ENCODE measurements around the gene UNC50.
"Not testable (repeated sequence)": the region's sequence is repeated elsewhere in the genome, so short reads cannot be mapped to it uniquely, and the experiment has no call there.

UNC50 gene

DNA sequence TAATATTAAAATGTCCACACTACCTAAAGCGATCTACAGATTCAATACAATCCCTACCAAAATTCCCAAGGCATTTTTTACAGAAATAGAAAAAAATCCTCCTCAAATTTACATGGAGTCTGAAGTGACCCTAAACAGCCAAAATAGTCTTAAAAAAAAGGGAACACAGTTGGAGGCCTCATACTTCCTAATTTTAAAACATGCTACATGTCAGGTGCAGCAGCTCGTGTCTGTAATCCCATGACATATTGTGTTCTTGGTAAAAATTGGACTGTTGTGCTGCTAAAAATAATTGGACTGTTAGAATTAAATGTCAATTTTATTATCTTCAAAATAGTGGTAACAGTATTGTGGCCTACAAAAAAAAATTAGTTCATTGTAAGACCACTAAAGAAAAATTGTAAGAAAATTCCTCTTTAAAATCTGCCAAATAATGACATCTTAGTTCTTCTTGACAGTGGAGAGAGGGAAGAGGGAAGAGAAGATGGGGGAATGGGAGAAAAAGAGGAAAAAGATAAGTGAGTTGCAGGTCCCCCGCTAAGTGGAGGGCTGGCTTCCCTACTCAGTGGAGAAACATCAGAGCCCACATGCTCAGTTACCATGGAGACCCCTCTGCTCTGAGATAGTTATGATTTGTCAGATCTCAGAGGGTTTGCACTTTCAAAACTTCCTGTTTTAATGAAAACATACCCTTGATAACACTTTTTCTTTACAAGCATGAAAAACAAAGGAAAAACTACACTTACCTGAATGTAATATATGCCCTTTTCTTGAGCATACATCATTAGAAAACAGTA lies 46.5 kb downstream of the UNC50 start:
- Histone ChIP-seq H3K4me3 (ENCODE audit: low read length) (no peak overlapping the region), H3K4me1 (ENCODE audit: low read length) (no peaks in the 10 kb centered on the region), H2AFZ (ENCODE audit: low read length) (no peak overlapping the region), H3F3A (ENCODE audit: insufficient read depth, low read length) (no peaks in the 10 kb centered on the region), H3K9ac (ENCODE audit: low read length) (no peak overlapping the region), H3K27me3 (replicated peaks; ENCODE audit: insufficient read depth, low read length) (no peaks in the 10 kb centered on the region), H3K9me2 (replicated peaks; ENCODE audit: insufficient read depth, low read length) (no peaks in the 10 kb centered on the region), H3K27ac (ENCODE audit: low read length) (no peak overlapping the region), H3K79me2 (ENCODE audit: low read length) (no peaks in the 10 kb centered on the region), H3K36me3 (replicated peaks; ENCODE audit: insufficient read depth, low read length) (no peaks in the 10 kb centered on the region), H4K20me1 (ENCODE audit: insufficient read depth, low read length) (no peaks in the 10 kb centered on the region), H3K4me2 (ENCODE audit: low read depth, low read length) (no peak overlapping the region), H3K9me3 (replicated peaks; ENCODE audit: insufficient read depth, low read length) (no peaks in the 10 kb centered on the region)
- TF ChIP-seq EZH2phosphoT487 (IDR thresholded peaks at IDR 0.05; ENCODE audit: low read length): no peak
- no peak for TF ChIP-seq EZH2 (optimal IDR thresholded peaks at IDR 0.05; ENCODE audit: low read depth, low read length)
- TF ChIP-seq, protein P1, sequence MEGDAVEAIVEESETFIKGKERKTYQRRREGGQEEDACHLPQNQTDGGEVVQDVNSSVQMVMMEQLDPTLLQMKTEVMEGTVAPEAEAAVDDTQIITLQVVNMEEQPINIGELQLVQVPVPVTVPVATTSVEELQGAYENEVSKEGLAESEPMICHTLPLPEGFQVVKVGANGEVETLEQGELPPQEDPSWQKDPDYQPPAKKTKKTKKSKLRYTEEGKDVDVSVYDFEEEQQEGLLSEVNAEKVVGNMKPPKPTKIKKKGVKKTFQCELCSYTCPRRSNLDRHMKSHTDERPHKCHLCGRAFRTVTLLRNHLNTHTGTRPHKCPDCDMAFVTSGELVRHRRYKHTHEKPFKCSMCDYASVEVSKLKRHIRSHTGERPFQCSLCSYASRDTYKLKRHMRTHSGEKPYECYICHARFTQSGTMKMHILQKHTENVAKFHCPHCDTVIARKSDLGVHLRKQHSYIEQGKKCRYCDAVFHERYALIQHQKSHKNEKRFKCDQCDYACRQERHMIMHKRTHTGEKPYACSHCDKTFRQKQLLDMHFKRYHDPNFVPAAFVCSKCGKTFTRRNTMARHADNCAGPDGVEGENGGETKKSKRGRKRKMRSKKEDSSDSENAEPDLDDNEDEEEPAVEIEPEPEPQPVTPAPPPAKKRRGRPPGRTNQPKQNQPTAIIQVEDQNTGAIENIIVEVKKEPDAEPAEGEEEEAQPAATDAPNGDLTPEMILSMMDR (IDR thresholded peaks at IDR 0.05; ENCODE audit: low read length): no peak
- no peak for DNase-seq

DNA sequence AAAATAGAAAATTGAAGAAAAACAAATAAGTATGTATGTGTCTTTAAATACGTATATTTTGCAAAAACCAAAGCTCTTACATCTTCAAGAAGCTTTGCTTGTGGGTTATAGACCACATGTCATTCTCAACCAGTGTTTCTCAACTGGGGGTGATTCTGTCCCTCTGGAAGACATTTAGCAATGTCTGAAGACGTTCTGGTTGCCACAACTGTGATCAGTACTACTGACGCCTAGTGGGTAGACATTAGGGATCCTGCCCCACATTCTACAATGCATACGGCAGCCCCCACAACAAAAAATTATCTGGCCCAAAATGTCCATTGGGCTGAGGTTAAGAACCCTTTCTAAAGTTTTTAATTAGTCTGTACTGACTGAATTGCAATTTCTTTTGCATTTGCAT lies 48.4 kb downstream of the UNC50 start:
- no peaks in the 10 kb centered on the region for H3K9me2 ChIP-seq (replicated peaks; ENCODE audit: insufficient read depth, low read length)
- H3K27ac ChIP-seq (ENCODE audit: low read length): no peak overlapping the region
- H3K27me3 ChIP-seq (replicated peaks; ENCODE audit: insufficient read depth, low read length): no peaks in the 10 kb centered on the region
- no peak overlapping the region for H2AFZ ChIP-seq (ENCODE audit: low read length)
- H3K4me3 ChIP-seq (ENCODE audit: low read length): no peak overlapping the region
- H4K20me1 ChIP-seq (ENCODE audit: insufficient read depth, low read length): no peaks in the 10 kb centered on the region
- no peaks in the 10 kb centered on the region for H3K79me2 ChIP-seq (ENCODE audit: low read length)
- no peak for DNase-seq
- no peaks in the 10 kb centered on the region for H3K36me3 ChIP-seq (replicated peaks; ENCODE audit: insufficient read depth, low read length)
- no peak overlapping the region for H3K9ac ChIP-seq (ENCODE audit: low read length)
- H3K4me1 ChIP-seq (ENCODE audit: low read length): no peaks in the 10 kb centered on the region
- no peaks in the 10 kb centered on the region for H3K9me3 ChIP-seq (replicated peaks; ENCODE audit: insufficient read depth, low read length)
- H3F3A ChIP-seq (ENCODE audit: insufficient read depth, low read length): no peaks in the 10 kb centered on the region
- no peak overlapping the region for H3K4me2 ChIP-seq (ENCODE audit: low read depth, low read length)
- TF ChIP-seq EZH2 (optimal IDR thresholded peaks at IDR 0.05; ENCODE audit: low read depth, low read length) (no peak), EZH2phosphoT487 (IDR thresholded peaks at IDR 0.05; ENCODE audit: low read length) (no peak)
- TF ChIP-seq, protein P1 (IDR thresholded peaks at IDR 0.05; ENCODE audit: low read length): no peak

DNA sequence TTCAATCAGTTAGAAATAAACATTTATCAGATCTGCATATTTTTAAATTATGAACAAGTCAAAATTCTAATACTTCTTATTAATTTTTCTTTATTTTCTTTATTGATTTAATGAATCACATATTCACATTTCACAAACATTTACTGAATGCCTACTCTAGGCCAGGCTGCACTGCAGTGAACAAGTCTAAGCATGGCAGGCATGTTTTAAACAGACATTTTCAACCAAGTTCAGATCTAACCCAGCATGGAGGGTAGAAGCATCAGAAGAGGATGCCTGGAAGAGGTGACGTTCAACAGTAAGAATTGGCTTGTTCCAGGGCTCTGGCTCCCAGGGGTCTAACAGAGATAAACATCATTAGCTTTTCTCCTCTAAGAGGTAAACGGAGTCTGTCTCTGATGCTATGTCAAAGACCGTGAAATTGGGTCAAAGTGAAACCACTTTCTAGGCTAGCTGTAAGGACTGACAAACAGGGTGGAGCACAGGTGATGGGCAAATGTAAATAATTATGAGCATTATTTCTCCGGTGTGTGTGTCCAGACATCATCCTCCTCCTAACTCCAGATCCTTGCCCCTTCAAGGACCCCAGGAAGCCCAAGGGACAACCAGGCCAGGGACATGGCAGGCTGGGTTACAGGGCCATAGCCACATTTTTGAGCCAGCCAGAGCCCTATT lies 50.6 kb downstream of the UNC50 start:
- H3K4me3 ChIP-seq (ENCODE audit: low read length): no peak overlapping the region

DNA sequence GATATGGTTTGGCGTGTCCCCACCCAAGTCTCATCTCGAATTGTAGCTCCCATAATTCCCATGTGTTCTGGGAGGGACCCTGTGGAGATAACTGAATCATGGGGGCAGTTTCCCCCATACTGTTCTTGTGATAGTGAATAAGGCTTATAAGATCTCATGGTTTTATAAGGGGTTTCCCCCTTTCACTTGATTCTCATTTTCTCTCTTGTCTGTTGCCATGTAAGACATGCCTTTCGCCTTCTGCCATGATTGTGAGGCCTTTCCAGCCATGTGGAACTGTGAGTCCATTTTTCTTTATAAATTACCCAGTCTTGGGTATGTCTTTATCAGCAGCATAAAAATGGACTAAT lies 51.1 kb downstream of the UNC50 start:
- not testable (repeated sequence) for H3K36me3 ChIP-seq (replicated peaks; ENCODE audit: insufficient read depth, low read length)

More for the DNA sequence above, 50.6 kb downstream of the UNC50 start:
- TF ChIP-seq, protein P1 (IDR thresholded peaks at IDR 0.05; ENCODE audit: low read length): no peak
- no peak for TF ChIP-seq EZH2 (optimal IDR thresholded peaks at IDR 0.05; ENCODE audit: low read depth, low read length)
- TF ChIP-seq EZH2phosphoT487 (IDR thresholded peaks at IDR 0.05; ENCODE audit: low read length): no peak
- Histone ChIP-seq H3K27ac (ENCODE audit: low read length) (no peak overlapping the region), H3K4me2 (ENCODE audit: low read depth, low read length) (no peak overlapping the region), H3K36me3 (replicated peaks; ENCODE audit: insufficient read depth, low read length) (no peaks in the 10 kb centered on the region), H3K79me2 (ENCODE audit: low read length) (no peaks in the 10 kb centered on the region), H3K9ac (ENCODE audit: low read length) (no peak overlapping the region), H3F3A (ENCODE audit: insufficient read depth, low read length) (no peaks in the 10 kb centered on the region), H3K9me2 (replicated peaks; ENCODE audit: insufficient read depth, low read length) (no peaks in the 10 kb centered on the region), H3K27me3 (replicated peaks; ENCODE audit: insufficient read depth, low read length) (no peaks in the 10 kb centered on the region), H3K4me1 (ENCODE audit: low read length) (no peaks in the 10 kb centered on the region), H4K20me1 (ENCODE audit: insufficient read depth, low read length) (no peaks in the 10 kb centered on the region), H2AFZ (ENCODE audit: low read length) (no peak overlapping the region), H3K9me3 (replicated peaks; ENCODE audit: insufficient read depth, low read length) (no peaks in the 10 kb centered on the region)
- no peak for DNase-seq

More for the DNA sequence above, 51.1 kb downstream of the UNC50 start:
- DNase-seq; H3K79me2 ChIP-seq (ENCODE audit: low read length); H3K27me3 ChIP-seq (replicated peaks; ENCODE audit: insufficient read depth, low read length); H3K4me1 ChIP-seq (ENCODE audit: low read length); H2AFZ ChIP-seq (ENCODE audit: low read length); H3K9me2 ChIP-seq (replicated peaks; ENCODE audit: insufficient read depth, low read length); H3K9me3 ChIP-seq (replicated peaks; ENCODE audit: insufficient read depth, low read length); H3F3A ChIP-seq (ENCODE audit: insufficient read depth, low read length); H3K27ac ChIP-seq (ENCODE audit: low read length); H3K4me3 ChIP-seq (ENCODE audit: low read length); H4K20me1 ChIP-seq (ENCODE audit: insufficient read depth, low read length); H3K9ac ChIP-seq (ENCODE audit: low read length); H3K4me2 ChIP-seq (ENCODE audit: low read depth, low read length): not testable (repeated sequence)
